HG03354 (cell line): Measurements from ENCODE around the gene NOL12.
"Not testable (repeated sequence)": the region's sequence is repeated elsewhere in the genome, so short reads cannot be mapped to it uniquely, and the experiment has no call there.

Experiments used
- ATAC-seq: cut with Tn5 transposase; IDR thresholded peaks from one replicate; pipeline ENCODE4 v1.9.1; 2021; ENCODE audit warnings: mild to moderate bottlenecking; ENCODE audit not compliant: unreplicated experiment, poor library complexity, severe bottlenecking

NOL12 gene

DNA sequence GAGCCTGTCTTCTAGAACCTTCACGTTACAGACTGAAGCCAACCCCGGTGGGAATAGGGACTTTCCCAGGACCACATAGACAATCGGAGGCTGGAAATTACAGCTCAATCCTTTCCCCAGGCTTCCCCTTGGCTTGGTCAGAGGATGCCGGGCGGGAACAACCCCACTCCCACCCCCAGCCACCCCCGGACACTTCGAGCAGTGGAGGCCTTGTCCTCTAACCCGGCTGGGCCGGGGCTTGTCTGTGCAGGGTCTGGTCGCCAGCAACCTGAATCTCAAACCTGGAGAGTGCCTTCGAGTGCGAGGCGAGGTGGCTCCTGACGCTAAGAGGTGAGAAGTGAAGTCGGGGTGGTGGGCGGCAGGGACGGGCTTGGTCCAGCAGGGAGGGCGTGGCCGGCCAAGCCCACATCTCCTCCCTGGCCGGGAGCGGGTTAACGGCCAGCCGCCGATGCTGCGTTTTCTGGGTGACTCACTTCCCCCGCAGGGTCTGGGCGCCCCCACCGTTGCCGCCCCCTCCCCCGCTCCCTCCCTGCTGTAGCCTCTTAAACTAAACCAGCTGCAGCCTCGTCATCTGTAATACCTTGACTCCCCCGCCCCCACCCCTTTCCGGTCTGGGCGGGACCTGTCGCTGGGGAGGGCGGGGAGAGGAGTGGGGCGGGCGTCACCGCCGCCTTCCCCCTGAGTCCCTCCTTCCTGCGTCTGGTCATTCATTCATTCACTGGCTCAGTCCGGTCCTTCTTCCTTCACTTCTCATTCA, 9.2 kb upstream of the NOL12 start:
- peak; percentile 53 for ATAC-seq

DNA sequence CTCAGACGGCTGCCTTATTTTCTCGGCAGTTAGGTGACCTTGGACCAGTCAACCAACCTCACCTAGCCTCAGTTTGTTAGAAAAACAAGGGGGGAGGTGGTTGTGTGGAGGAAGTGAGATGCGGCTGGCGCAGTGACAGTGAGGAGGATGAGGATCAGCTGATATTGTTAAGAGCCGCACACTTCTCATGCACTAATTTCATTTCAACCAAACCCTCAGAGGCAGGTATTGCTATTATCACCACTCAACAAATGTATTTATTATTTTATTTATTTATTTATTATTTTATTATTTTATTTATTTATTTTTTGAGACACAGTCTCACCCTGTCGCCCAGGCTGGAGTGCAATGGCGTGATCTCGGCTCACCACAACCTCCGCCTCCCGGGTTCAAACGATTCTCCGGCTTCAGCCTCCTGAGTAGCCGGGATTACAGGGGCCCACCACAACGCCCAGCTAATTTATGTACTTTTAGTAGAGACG, 8.6 kb upstream of the NOL12 start:
- ATAC-seq: no peak

GRCh38 chr22:37678372-37678771, 7.8 kb upstream of the NOL12 start:
- no peak for ATAC-seq

- no peak for ATAC-seq
These were observed 6.5 kb upstream of the NOL12 start for GRCh38 chr22:37679670-37680069.

- ATAC-seq: no peak
These were observed 5.8 kb upstream of the NOL12 start for GRCh38 chr22:37680191-37680851.

GRCh38 chr22:37681001-37681424, 5.1 kb upstream of the NOL12 start:
- ATAC-seq: no peak

DNA sequence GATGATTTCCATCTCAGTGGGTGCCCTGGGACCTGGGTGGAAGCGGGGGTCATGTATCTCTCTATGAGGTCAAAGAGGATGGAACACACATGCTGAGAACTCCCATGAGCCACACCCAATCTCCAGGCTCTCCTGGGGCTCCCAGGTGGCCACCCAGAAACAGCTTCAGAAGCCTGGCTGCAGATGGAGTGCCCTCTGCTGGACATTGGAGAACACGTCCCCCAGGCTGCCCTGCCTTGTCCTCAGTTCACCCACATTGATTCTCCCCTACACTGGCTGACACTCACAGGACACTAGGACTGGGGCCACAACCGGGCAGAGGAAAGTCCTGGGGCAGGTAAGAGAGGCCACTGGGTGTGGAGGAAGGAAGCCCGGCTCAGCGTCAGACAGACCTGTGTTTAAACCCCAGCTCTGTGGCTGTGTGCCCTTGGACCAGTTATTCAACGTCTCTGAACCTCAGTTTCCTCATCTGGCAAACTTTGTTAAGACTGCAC, 4.5 kb upstream of the NOL12 start:
- no peak for ATAC-seq

- no peak for ATAC-seq
These were observed 1.1 kb upstream of the NOL12 start for GRCh38 chr22:37684803-37685615.

- no peak for ATAC-seq
These were observed 4.3 kb downstream of the NOL12 start for GRCh38 chr22:37690407-37690806.

DNA sequence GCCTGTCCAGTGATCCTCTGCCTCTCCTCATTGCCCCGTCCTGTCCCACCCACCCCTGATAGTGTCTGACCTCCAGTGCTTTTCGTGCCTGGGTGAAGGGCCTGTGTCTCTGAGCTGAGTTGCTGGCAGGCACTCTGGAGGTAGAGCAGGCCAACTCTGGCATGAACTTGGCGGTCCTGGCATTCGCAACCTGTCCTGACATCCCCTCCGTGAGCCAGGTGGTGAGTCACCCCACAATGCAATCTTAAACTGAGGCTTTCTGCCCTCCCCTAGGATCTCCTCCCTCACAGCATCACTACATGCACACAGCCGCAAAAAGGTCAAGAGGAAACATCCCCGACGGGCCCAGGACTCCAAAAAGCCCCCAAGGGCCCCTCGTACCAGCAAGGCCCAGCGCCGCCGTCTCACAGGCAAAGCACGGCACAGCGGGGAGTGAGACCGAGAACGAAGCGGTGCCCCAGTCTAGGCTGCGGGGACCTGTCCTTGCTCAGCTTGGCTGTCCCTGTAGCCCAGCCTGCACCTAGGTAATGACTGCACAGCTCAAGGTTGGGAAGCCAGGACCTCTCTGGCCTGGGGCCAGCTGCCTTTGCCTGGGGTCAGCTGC, 4.9 kb downstream of the NOL12 start:
- ATAC-seq: no peak

- no peak for ATAC-seq
These were observed 6.6 kb downstream of the NOL12 start for GRCh38 chr22:37692627-37693285.

DNA sequence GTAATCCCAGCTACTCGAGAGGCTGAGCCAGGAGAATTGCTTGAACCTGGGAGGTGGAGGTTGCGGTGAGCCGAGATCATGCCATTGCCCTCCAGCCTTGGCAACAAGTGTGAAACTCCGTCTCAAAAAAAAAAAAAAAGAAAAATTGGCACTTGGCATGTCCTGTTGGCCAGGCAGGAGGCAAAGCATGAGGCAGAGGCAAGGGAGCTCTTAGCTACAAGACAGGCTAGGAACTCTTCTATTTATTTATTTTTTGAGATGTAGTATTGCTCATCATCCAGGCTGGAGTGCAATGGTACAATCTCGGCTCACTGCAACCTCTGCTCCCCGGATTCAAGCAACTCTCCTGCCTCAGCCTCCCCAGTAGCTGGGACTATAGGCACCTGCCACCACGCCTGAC, 8.0 kb downstream of the NOL12 start:
- ATAC-seq: not testable (repeated sequence)

DNA sequence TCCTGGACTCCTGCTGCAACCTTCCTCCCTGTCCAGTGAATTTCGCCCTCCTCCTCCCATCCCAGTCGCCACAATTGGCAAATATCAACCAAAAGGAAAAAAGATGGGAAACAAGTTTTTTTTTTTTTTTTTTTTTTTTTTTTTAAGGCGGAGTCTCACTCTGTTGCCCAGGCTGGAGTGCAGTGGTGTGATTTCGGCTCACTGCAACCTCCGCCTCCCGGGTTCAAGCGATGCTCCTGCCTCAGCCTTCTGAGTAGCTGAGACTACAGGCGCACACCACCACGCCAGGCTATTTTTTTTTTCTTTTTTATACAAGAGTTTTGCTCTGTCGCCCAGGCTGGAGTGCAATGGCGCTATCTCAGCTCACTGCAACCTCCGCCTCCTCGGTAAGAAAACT, 10.1 kb downstream of the NOL12 start:
- not testable (repeated sequence) for ATAC-seq

DNA sequence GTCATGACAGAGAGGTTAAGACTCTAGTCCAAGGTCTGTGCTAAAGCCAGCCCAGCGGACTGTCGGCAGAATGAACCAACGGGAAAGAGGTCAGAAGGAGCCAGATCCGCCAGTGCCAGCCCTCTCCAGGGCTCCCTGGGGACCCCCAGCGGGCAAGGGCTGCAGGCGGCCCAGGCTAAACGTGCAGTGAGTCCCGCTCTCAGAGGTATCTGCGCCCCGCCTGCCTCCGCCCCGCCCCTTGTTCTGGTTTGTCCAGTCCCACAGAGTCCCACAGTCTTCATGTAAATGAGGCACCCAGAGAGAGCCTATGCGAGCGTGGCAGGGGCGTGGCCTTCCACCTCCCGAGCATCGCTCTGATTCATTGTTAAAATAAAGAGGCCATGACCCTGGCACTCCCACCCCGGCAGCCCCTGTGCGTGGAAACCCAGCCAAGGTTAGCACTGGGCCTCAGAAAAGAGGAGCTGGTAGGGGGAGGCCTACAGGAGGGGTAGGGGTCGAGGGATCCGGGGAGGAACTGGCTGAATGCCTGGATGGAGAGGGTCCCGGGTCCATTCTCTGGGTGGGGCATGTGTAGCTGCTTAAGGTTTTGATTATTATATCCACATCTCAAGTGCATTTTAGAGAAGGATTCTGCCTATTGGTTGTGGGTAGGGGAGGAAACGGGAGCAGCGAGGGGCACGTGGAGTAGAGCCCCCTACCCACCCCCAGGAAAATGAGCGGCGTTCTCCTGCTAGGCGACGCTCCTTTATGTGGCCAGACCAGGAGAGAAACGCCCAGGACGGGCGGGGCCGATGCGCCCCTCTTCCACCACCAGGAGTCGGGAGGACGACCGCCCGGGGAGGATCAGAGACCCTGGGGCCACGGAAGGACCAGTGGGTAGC, 10.8 kb downstream of the NOL12 start, which contains the start of gene TRIOBP:
Gene TRIOBP (plus strand): TSS at position 392 of the 881 bp plus-strand sequence. CDS start 4,318 bp downstream, outside the sequence.
- ATAC-seq: peak; percentile 93

DNA sequence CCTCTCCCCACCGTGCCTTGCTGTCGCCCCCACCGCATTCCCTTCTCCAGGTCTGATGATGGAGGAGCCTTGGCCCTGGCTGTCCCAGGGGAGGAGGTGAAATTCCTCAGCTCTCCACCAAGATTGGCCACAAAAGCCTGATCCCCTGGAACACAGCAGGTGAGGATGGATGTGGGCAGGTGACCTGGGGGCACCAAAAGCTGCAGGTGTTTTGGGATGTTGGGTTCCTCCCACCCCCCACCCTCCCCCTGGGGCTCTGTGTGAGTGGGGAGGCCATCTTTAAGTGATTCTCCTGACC, 11.3 kb downstream of the NOL12 start:
- ATAC-seq: no peak

- ATAC-seq: no peak
These were observed 15.1 kb downstream of the NOL12 start for GRCh38 chr22:37701141-37701786.

GRCh38 chr22:37703906-37704305, 17.8 kb downstream of the NOL12 start:
- no peak for ATAC-seq

- no peak for ATAC-seq
These were observed 18.5 kb downstream of the NOL12 start for GRCh38 chr22:37704645-37705044.
